Activated CD4-positive, alpha-beta memory T cell treated with anti-CD3 and anti-CD28 coated beads for 36 hours (primary cell): ENCODE results near the gene POLR3H. TPM values are rescaled to one million over a fixed set of nuclear protein-coding genes. Genes with fewer than 3 reads are reported as not detected.

Source experiments
- CTCF ChIA-PET: fragments of 350-600 bp; sonication (Branson Sonifier 250); formaldehyde crosslinking; loops from one replicate; lab custom pipeline; 2021; ENCODE audit warnings: antibody characterized with exemption, inconsistent platforms; lab: Charles Lee
- POLR2A ChIA-PET: fragments of 350-600 bp; sonication (Branson Sonifier 250); formaldehyde crosslinking; loops from one replicate; lab custom pipeline; 2021; ENCODE audit warnings: antibody characterized with exemption; lab: Charles Lee
- DNase-seq: peaks from one replicate; pipeline ENCODE4 v3.0.0-alpha.2; 2020
- H3K27ac Mint-ChIP-seq: one replicate; pipeline ENCODE4 v1.8.0; 2021; ENCODE audit warnings: mixed read lengths
- H3K27me3 Mint-ChIP-seq: one replicate; pipeline ENCODE4 v1.8.0; 2021; ENCODE audit warnings: mixed read lengths
- H3K36me3 Mint-ChIP-seq: one replicate; pipeline ENCODE4 v1.8.0; 2021; ENCODE audit warnings: mixed read lengths
- H3K4me1 Mint-ChIP-seq: one replicate; pipeline ENCODE4 v1.8.0; 2021; ENCODE audit warnings: low read depth, mixed read lengths
- H3K4me3 Mint-ChIP-seq: one replicate; pipeline ENCODE4 v1.8.0; 2021; ENCODE audit warnings: mild to moderate bottlenecking, mixed read lengths
- H3K9me3 Mint-ChIP-seq: one replicate; pipeline ENCODE4 v1.8.0; 2021; ENCODE audit warnings: mixed read lengths
- intact Hi-C: fragments of 100-400 bp; cut with micrococcal nuclease; formaldehyde crosslinking; loops from one replicate; pipeline ENCODE4 v1.15.1; 2023
- total RNA-seq, 2 experiments: library from RNA; stranded (reverse); gene quantifications; one replicate each; pipeline ENCODE4 v1.2.3, GENCODE V29; 2021

POLR3H gene
- total RNA-seq, 2 experiments from 2014 or later = 23.3 to 23.8 TPM

- intact Hi-C loops = loop anchor here (1.0 kb wide), 4 partner anchors 44 to 97 kb away; partner anchors contain the start of genes DESI1, PHF5A, PMM1 and XRCC6
- POLR2A ChIA-PET = interaction anchor here (1.7 kb wide), 1 partner anchor 74 kb away, joined by 5 read pairs; no protein-coding TSS in a partner anchor
- H3K4me1 Mint-ChIP-seq = peaks cover 43% of the 10 kb centered on the region
- H3K27ac Mint-ChIP-seq = peak overlapping the region; percentile 89
- peak overlapping the region; percentile 97 for H3K4me3 Mint-ChIP-seq
- no peaks in the 10 kb centered on the region for H3K27me3 Mint-ChIP-seq
- H3K36me3 Mint-ChIP-seq = peaks cover 5% of the 10 kb centered on the region
- CTCF ChIA-PET = interaction anchor here (1.2 kb wide), 1 partner anchor 142 kb away, joined by 4 read pairs; no protein-coding TSS in a partner anchor
- no peaks in the 10 kb centered on the region for H3K9me3 Mint-ChIP-seq
- peak; percentile 35 for DNase-seq
These were observed 604 bp upstream of the POLR3H start for GRCh38 chr22:41544671-41545476.

- intact Hi-C loops = no loop called here
- Mint-ChIP-seq H3K27me3 (no peaks in the 10 kb centered on the region), H3K36me3 (peaks cover 9% of the 10 kb centered on the region), H3K27ac (peak overlapping the region; percentile 89), H3K4me1 (peaks cover 45% of the 10 kb centered on the region), H3K4me3 (peak overlapping the region; percentile 97), H3K9me3 (no peaks in the 10 kb centered on the region)
- DNase-seq = no peak
- CTCF ChIA-PET = interaction anchor here (0.8 to 2.5 kb wide), 3 partner anchors 56 to 139 kb away, joined by 3 to 7 read pairs (median 3); no protein-coding TSS in a partner anchor
- POLR2A ChIA-PET = no interaction called here
These were observed 2.0 kb downstream of the POLR3H start for GRCh38 chr22:41542224-41542623.

GRCh38 chr22:41541484-41541883 lies 2.8 kb downstream of the POLR3H start:
- ChIA-PET POLR2A (no interaction called here), CTCF (interaction anchor here (1.2 kb wide), 1 partner anchor 139 kb away, joined by 3 read pairs; no protein-coding TSS in a partner anchor)
- intact Hi-C loops = no loop called here
- H3K27ac Mint-ChIP-seq = peak overlapping the region; percentile 35
- no peak overlapping the region for H3K4me3 Mint-ChIP-seq
- DNase-seq = no peak
- peaks cover 9% of the 10 kb centered on the region for H3K36me3 Mint-ChIP-seq
- H3K27me3 Mint-ChIP-seq = no peaks in the 10 kb centered on the region
- H3K9me3 Mint-ChIP-seq = no peaks in the 10 kb centered on the region
- peaks cover 45% of the 10 kb centered on the region for H3K4me1 Mint-ChIP-seq

GRCh38 chr22:41540365-41540764 lies 3.9 kb downstream of the POLR3H start:
- intact Hi-C loops = no loop called here

GRCh38 chr22:41540006-41540315 lies 4.3 kb downstream of the POLR3H start:
- ChIA-PET POLR2A (no interaction called here), CTCF (interaction anchor here (2.0 kb wide), 1 partner anchor 136 kb away, joined by 7 read pairs; no protein-coding TSS in a partner anchor)
- Mint-ChIP-seq H3K27ac (peak overlapping the region; percentile 11), H3K27me3 (no peaks in the 10 kb centered on the region), H3K9me3 (no peaks in the 10 kb centered on the region), H3K36me3 (peaks cover 9% of the 10 kb centered on the region), H3K4me1 (peaks cover 41% of the 10 kb centered on the region), H3K4me3 (no peak overlapping the region)
- no peak for DNase-seq
- intact Hi-C loops = no loop called here

More at GRCh38 chr22:41540365-41540764, 3.9 kb downstream of the POLR3H start:
- Mint-ChIP-seq H3K9me3 (no peaks in the 10 kb centered on the region), H3K4me1 (peaks cover 45% of the 10 kb centered on the region), H3K4me3 (no peak overlapping the region), H3K27me3 (no peaks in the 10 kb centered on the region), H3K36me3 (peaks cover 9% of the 10 kb centered on the region), H3K27ac (no peak overlapping the region)
- ChIA-PET POLR2A (no interaction called here), CTCF (interaction anchor here (2.0 kb wide), 1 partner anchor 136 kb away, joined by 7 read pairs; no protein-coding TSS in a partner anchor)
- DNase-seq = no peak

GRCh38 chr22:41539146-41540005 lies 4.9 kb downstream of the POLR3H start:
- H3K4me3 Mint-ChIP-seq = no peak overlapping the region
- intact Hi-C loops = no loop called here
- H3K27me3 Mint-ChIP-seq = no peaks in the 10 kb centered on the region
- peaks cover 36% of the 10 kb centered on the region for H3K4me1 Mint-ChIP-seq
- CTCF ChIA-PET = interaction anchor here (2.0 kb wide), 1 partner anchor 135 kb away, joined by 7 read pairs; no protein-coding TSS in a partner anchor
- no peak for DNase-seq
- peaks cover 8% of the 10 kb centered on the region for H3K36me3 Mint-ChIP-seq
- H3K27ac Mint-ChIP-seq = no peak overlapping the region
- H3K9me3 Mint-ChIP-seq = no peaks in the 10 kb centered on the region
- POLR2A ChIA-PET = no interaction called here

- H3K4me3 Mint-ChIP-seq = no peak overlapping the region
- H3K27ac Mint-ChIP-seq = no peak overlapping the region
- intact Hi-C loops = no loop called here
- CTCF ChIA-PET = no interaction called here
- DNase-seq = no peak
- no peaks in the 10 kb centered on the region for H3K27me3 Mint-ChIP-seq
- POLR2A ChIA-PET = no interaction called here
- H3K4me1 Mint-ChIP-seq = peaks cover 32% of the 10 kb centered on the region
- H3K36me3 Mint-ChIP-seq = peaks cover 6% of the 10 kb centered on the region
- no peaks in the 10 kb centered on the region for H3K9me3 Mint-ChIP-seq
These were observed 5.7 kb downstream of the POLR3H start for GRCh38 chr22:41538583-41538982.

- Mint-ChIP-seq H3K4me1 (peaks cover 22% of the 10 kb centered on the region), H3K4me3 (no peak overlapping the region), H3K9me3 (no peaks in the 10 kb centered on the region), H3K27ac (no peak overlapping the region), H3K36me3 (peaks cover 9% of the 10 kb centered on the region), H3K27me3 (no peaks in the 10 kb centered on the region)
- no peak for DNase-seq
- ChIA-PET CTCF (interaction anchor here (1.2 kb wide), 1 partner anchor 10 kb away, joined by 5 read pairs; no protein-coding TSS in a partner anchor), POLR2A (no interaction called here)
- intact Hi-C loops = no loop called here
These were observed 7.1 kb downstream of the POLR3H start for GRCh38 chr22:41537203-41537602.

GRCh38 chr22:41535244-41535643 lies 9.0 kb downstream of the POLR3H start:
- POLR2A ChIA-PET = no interaction called here
- H3K4me3 Mint-ChIP-seq = no peak overlapping the region
- H3K36me3 Mint-ChIP-seq = peaks cover 13% of the 10 kb centered on the region
- CTCF ChIA-PET = no interaction called here
- no peaks in the 10 kb centered on the region for H3K9me3 Mint-ChIP-seq
- no peak for DNase-seq
- intact Hi-C loops = no loop called here
- H3K4me1 Mint-ChIP-seq = peaks cover 5% of the 10 kb centered on the region
- H3K27me3 Mint-ChIP-seq = no peaks in the 10 kb centered on the region
- H3K27ac Mint-ChIP-seq = no peak overlapping the region

GRCh38 chr22:41534219-41534618 lies 10.1 kb downstream of the POLR3H start:
- intact Hi-C loops = no loop called here
- H3K36me3 Mint-ChIP-seq = peaks cover 7% of the 10 kb centered on the region
- no peak overlapping the region for H3K4me3 Mint-ChIP-seq
- DNase-seq = no peak
- no peaks in the 10 kb centered on the region for H3K9me3 Mint-ChIP-seq
- POLR2A ChIA-PET = no interaction called here
- CTCF ChIA-PET = no interaction called here
- no peaks in the 10 kb centered on the region for H3K27me3 Mint-ChIP-seq
- peaks cover 3% of the 10 kb centered on the region for H3K4me1 Mint-ChIP-seq
- no peak overlapping the region for H3K27ac Mint-ChIP-seq

GRCh38 chr22:41532908-41533825 lies 11.1 kb downstream of the POLR3H start:
- no peaks in the 10 kb centered on the region for H3K9me3 Mint-ChIP-seq
- peaks cover 14% of the 10 kb centered on the region for H3K36me3 Mint-ChIP-seq
- CTCF ChIA-PET = interaction anchor here (0.7 to 1.6 kb wide), 12 partner anchors 8 to 133 kb away, joined by 3 to 9 read pairs (median 4); partner anchors contain the start of genes ACO2, PHF5A and POLR3H
- no peak overlapping the region for H3K27ac Mint-ChIP-seq
- H3K4me3 Mint-ChIP-seq = no peak overlapping the region
- DNase-seq = peak; percentile 83
- intact Hi-C loops = no loop called here
- POLR2A ChIA-PET = no interaction called here
- no peaks in the 10 kb centered on the region for H3K27me3 Mint-ChIP-seq
- peaks cover 3% of the 10 kb centered on the region for H3K4me1 Mint-ChIP-seq
